Measurements from ENCODE around the gene PTPN22.

GRCh38 chr1:113836534-113836933 is 35.0 kb downstream of the PTPN22 start:
- TF ChIP-seq CTCF (optimal IDR thresholded peaks at IDR 0.05 in 1 of 3, IDR thresholded peaks at IDR 0.05 in 1 of 3, conservative IDR thresholded peaks at IDR 0.05 in 1 of 3; ENCODE audit: extremely low read depth in 1 of 3, insufficient read depth in 2 of 3, low read length in 3 of 3) (no peak), EZH2 (IDR thresholded peaks at IDR 0.05; ENCODE audit: low read length) (no peak)
